Measurements from ENCODE around the gene NOXO1.
A peak's percentile ranks its signal among the peaks of the same experiment; 100 is the strongest.

NOXO1 gene

GRCh38 chr16:1997494-1998359 is 16.5 kb upstream of the NOXO1 start:
- DNase-seq (ENCODE audit: low spot score), result no peak
- TF ChIP-seq CTCF (IDR thresholded peaks at IDR 0.05; ENCODE audit: borderline replicate concordance, control extremely low read depth, extremely low read depth, insufficient read depth, missing control alignments), result no peak
- in situ Hi-C loops (cut with MboI; ENCODE audit: low sequenced_read_pairs, unreplicated experiment), result no loop called here

- DNase-seq (ENCODE audit: low spot score), result no peak
- in situ Hi-C loops (cut with MboI; ENCODE audit: low sequenced_read_pairs, unreplicated experiment), result no loop called here
- TF ChIP-seq CTCF (IDR thresholded peaks at IDR 0.05; ENCODE audit: borderline replicate concordance, control extremely low read depth, extremely low read depth, insufficient read depth, missing control alignments), result no peak
Observed at GRCh38 chr16:1993731-1994131, 12.5 kb upstream of the NOXO1 start.

GRCh38 chr16:1992704-1993317 is 11.5 kb upstream of the NOXO1 start:
- in situ Hi-C loops (cut with MboI; ENCODE audit: low sequenced_read_pairs, unreplicated experiment), result no loop called here
- no peak for DNase-seq (ENCODE audit: low spot score)
- TF ChIP-seq CTCF (IDR thresholded peaks at IDR 0.05; ENCODE audit: borderline replicate concordance, control extremely low read depth, extremely low read depth, insufficient read depth, missing control alignments), result no peak

GRCh38 chr16:1991948-1992703 is 10.9 kb upstream of the NOXO1 start:
- in situ Hi-C loops (cut with MboI; ENCODE audit: low sequenced_read_pairs, unreplicated experiment), result no loop called here
- DNase-seq (ENCODE audit: low spot score), result peak; percentile 100
- no peak for TF ChIP-seq CTCF (IDR thresholded peaks at IDR 0.05; ENCODE audit: borderline replicate concordance, control extremely low read depth, extremely low read depth, insufficient read depth, missing control alignments)

- DNase-seq (ENCODE audit: low spot score), result no peak
- TF ChIP-seq CTCF (IDR thresholded peaks at IDR 0.05; ENCODE audit: borderline replicate concordance, control extremely low read depth, extremely low read depth, insufficient read depth, missing control alignments), result no peak
- in situ Hi-C loops (cut with MboI; ENCODE audit: low sequenced_read_pairs, unreplicated experiment), result no loop called here
Observed at GRCh38 chr16:1991588-1991947, 10.3 kb upstream of the NOXO1 start.

- DNase-seq (ENCODE audit: low spot score), result peak; percentile 68
Observed at GRCh38 chr16:1991135-1991551, 9.9 kb upstream of the NOXO1 start.

More at GRCh38 chr16:1991135-1991551, 9.9 kb upstream of the NOXO1 start:
- no peak for TF ChIP-seq CTCF (IDR thresholded peaks at IDR 0.05; ENCODE audit: borderline replicate concordance, control extremely low read depth, extremely low read depth, insufficient read depth, missing control alignments)
- in situ Hi-C loops (cut with MboI; ENCODE audit: low sequenced_read_pairs, unreplicated experiment), result no loop called here

Data from GM13976 (cell line).